Small intestine (tissue), 7 donors: ENCODE data around the gene AURKA. TPM values are rescaled to one million over a fixed set of nuclear protein-coding genes. Genes with fewer than 3 reads are reported as not detected.
"Not testable (repeated sequence)": the region's sequence is repeated elsewhere in the genome, so short reads cannot be mapped to it uniquely, and the experiment has no call there.

ENCODE experiments used
- DNase-seq, 2 donors: peaks; one replicate each; pipeline versions ENCODE4 v3.0.0 to v3.0.0-alpha.2; 2013
- FAIRE-seq: peaks from 2 replicates; lab custom pipeline; 2012; peaks lifted over from hg19 to GRCh38; lab: Jason Lieb, UNC
- H3K27ac ChIP-seq, 3 donors: one replicate each; pipeline ENCODE4 v1.5.1; 2013; ENCODE audit warnings: low read length in 2 of 3, mild to moderate bottlenecking in 2 of 3, control low read depth in 1 of 3, inconsistent platforms in 1 of 3, low read depth in 1 of 3, moderate library complexity in 1 of 3
- H3K27me3 ChIP-seq, 3 donors: one replicate each; pipeline ENCODE4 v1.6.1; 2013; ENCODE audit warnings: low read length in 3 of 3, inconsistent platforms in 1 of 3; ENCODE audit not compliant: control insufficient read depth in 3 of 3, insufficient read depth in 3 of 3
- H3K36me3 ChIP-seq, 3 donors: one replicate each; pipeline ENCODE4 v1.6.1; 2013; ENCODE audit warnings: low read length in 3 of 3, inconsistent platforms in 1 of 3, low read depth in 1 of 3, mild to moderate bottlenecking in 1 of 3, moderate library complexity in 1 of 3; ENCODE audit not compliant: control insufficient read depth in 3 of 3, insufficient read depth in 2 of 3
- H3K4me1 ChIP-seq, 3 donors: one replicate each; pipeline ENCODE4 v1.6.1; 2013; ENCODE audit warnings: low read length in 2 of 3, inconsistent platforms in 1 of 3, low read depth in 1 of 3, mild to moderate bottlenecking in 1 of 3, moderate library complexity in 1 of 3; ENCODE audit not compliant: control insufficient read depth in 3 of 3, insufficient read depth in 2 of 3
- H3K4me3 ChIP-seq, 3 donors: one replicate each; pipeline ENCODE4 v1.5.1; 2013; ENCODE audit warnings: low read length in 3 of 3, control low read depth in 1 of 3, inconsistent platforms in 1 of 3, low read depth in 1 of 3, mild to moderate bottlenecking in 1 of 3, moderate library complexity in 1 of 3
- H3K9me3 ChIP-seq, 2 donors: one replicate each; pipeline ENCODE4 v1.6.1; 2013; ENCODE audit warnings: low read depth in 1 of 2, low read length in 1 of 2; ENCODE audit not compliant: control insufficient read depth in 2 of 2, insufficient read depth in 1 of 2
- WGBS, 3 donors: extraction: QIAGEN DNeasy Blood & Tissue Kit; methylation state at CpG; one replicate each; pipeline ENCODE4 v1.1.7; 2013; 5-methylcytosine and 5-hydroxymethylcytosine counted together
- polyA plus RNA-seq, 4 donors: library from polyadenylated mRNA; stranded (reverse) in 3 of 4; unstranded in 1 of 4; fragments of 200-250 nt in 3 of 4; fragments of 120-200 nt in 1 of 4; gene quantifications; one replicate each; pipeline versions ENCODE4 v1.2.1 to v1.2.3, GENCODE V29; 2013
- donor health status: healthy with polysubstance abuse.
- donor health status: control.
- donor health status: control.
- donor health status: Bipolar disorder and iron deficiency.
- donor health status: healthy.

Gene AURKA
- polyA plus RNA-seq, 4 donors: 4.3 to 26.6 (median 13.6) TPM

DNA sequence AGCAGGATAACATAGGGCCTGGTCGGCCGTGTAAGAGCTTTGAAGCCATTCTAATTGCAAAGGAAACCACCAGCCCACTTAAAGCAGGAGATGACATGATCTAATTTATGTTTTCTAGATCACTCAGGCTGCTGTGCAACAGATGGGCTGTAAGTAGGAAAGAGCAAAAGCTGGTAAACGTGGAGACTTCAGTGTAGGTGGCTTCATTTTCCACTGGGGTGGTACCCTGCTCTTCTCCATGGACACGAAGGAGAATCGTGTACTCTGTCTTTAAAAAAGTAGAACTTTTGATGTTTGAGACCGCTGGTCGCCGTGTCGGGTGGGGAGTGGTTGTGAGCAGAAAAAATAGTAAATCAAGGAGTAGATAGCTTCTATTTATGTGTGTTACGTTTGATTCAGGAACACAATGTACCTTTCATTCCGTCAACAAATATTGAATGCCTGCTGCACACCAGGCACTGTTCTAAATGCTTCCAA, 26.4 kb upstream of the AURKA start:
- H3K4me3 ChIP-seq: no peak overlapping the region
- H3K27me3 ChIP-seq: no peaks in the 10 kb centered on the region
- no peaks in the 10 kb centered on the region for H3K36me3 ChIP-seq
- H3K9me3 ChIP-seq: no peaks in the 10 kb centered on the region
- WGBS, 3 donors: 62 to 86% (median 80%) methylated on average over 11 of the region's 11 CpGs
- FAIRE-seq (no peak), DNase-seq (no peak)
- no peaks in the 10 kb centered on the region for H3K4me1 ChIP-seq
- H3K27ac ChIP-seq: peak overlapping the region in 1 of 3 donors; percentile 74

- no peaks in the 10 kb centered on the region for H3K9me3 ChIP-seq
- H3K4me1 ChIP-seq: no peaks in the 10 kb centered on the region
- H3K27me3 ChIP-seq: no peaks in the 10 kb centered on the region
- DNase-seq: no peak
- 81 to 87% (median 85%) methylated on average over 4 of the region's 4 CpGs for WGBS, 3 donors
- no peak for FAIRE-seq
- no peak overlapping the region for H3K4me3 ChIP-seq
- no peaks in the 10 kb centered on the region for H3K36me3 ChIP-seq
- H3K27ac ChIP-seq: peak overlapping the region in 1 of 3 donors; percentile 74
Measured at GRCh38 chr20:56417911-56418310, 25.9 kb upstream of the AURKA start.

DNA sequence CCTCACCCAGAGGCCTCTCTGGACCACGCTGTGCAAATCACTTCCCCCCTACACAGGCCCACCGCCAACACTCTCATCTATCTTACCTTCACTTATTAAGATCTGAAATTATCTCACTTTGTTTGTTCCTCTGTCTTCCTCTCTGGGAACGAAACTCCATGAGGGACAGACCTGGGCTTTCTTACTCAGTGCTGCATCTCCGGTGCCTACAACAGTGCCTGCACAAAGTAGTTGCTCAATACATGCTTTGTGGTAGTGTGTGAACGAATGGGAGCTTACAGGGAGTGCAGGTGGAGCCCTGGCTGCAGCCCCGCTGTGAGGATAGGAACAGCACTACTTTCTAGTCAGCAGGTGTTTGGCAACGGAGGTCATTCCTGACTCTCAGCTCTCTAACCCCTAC, 25.4 kb upstream of the AURKA start:
- no peak for FAIRE-seq
- Histone ChIP-seq H3K27me3 (no peaks in the 10 kb centered on the region), H3K36me3 (no peaks in the 10 kb centered on the region), H3K4me3 (no peak overlapping the region), H3K27ac (peak overlapping the region in 1 of 3 donors; percentile 74), H3K4me1 (no peaks in the 10 kb centered on the region), H3K9me3 (no peaks in the 10 kb centered on the region)
- WGBS, 3 donors: 88 to 94% (median 91%) methylated on average over 7 of the region's 7 CpGs
- DNase-seq: no peak

DNA sequence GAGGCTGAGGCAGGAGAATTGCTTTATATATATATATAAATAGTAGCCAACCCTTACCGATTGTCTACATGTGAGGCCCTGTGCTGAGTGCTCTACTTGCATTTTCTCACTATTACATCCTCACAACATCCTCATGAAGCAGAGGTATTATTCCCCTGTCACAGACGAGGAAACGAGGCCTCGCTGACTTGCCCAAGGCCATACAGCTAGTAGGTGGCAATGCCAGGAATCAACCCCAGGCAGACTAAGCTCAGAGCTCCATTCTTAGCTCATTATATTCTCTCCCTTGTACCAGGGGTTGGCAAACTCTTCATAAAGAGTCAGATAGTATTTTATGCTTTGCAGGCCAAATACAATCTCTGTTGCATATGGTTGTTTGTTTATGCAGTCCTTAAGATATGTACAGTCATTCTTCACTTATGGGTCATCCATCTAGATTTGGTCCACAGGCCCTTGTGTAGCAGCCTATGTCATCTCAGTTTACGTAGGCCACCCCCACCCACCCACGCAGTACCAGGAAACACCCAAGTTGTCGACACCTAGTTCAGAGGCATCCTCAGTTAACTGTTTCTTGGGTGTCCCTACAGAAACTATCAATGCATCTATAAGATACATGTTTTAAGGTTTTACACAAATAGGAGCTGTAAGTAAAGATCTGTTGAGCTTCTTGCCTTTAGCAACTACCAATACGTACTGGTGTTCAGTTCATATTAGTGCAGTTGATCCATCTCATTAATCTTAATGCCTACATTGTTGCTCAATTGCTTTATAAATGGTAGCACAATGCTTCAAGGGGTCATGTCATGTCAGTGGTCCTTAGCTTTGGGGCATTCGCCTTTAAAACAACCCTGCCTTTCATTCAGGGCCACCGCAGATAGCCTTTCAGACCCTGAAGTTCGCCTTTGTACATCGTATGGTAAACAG, 23.1 kb upstream of the AURKA start:
- H3K4me3 ChIP-seq: no peak overlapping the region
- no peaks in the 10 kb centered on the region for H3K9me3 ChIP-seq
- H3K27me3 ChIP-seq: no peaks in the 10 kb centered on the region
- H3K4me1 ChIP-seq: peaks cover 0 to 3% (median 0%) of the 10 kb centered on the region in 3 donors
- DNase-seq: no peak
- 77 to 90% (median 88%) methylated on average over 12 of the region's 12 CpGs for WGBS, 3 donors
- peak overlapping the region in 1 of 3 donors; percentile 81 for H3K27ac ChIP-seq
- no peaks in the 10 kb centered on the region for H3K36me3 ChIP-seq
- no peak for FAIRE-seq

GRCh38 chr20:56412949-56413348, 20.9 kb upstream of the AURKA start:
- Histone ChIP-seq H3K36me3 (peaks cover 0 to 8% (median 0%) of the 10 kb centered on the region in 3 donors), H3K4me3 (no peak overlapping the region), H3K27me3 (no peaks in the 10 kb centered on the region), H3K4me1 (peaks cover 0 to 3% (median 0%) of the 10 kb centered on the region in 3 donors), H3K9me3 (no peaks in the 10 kb centered on the region), H3K27ac (peak overlapping the region in 1 of 3 donors; percentile 86)
- 85 to 98% (median 94%) methylated on average over 3 of the region's 3 CpGs for WGBS, 3 donors
- FAIRE-seq: no peak
- no peak for DNase-seq

DNA sequence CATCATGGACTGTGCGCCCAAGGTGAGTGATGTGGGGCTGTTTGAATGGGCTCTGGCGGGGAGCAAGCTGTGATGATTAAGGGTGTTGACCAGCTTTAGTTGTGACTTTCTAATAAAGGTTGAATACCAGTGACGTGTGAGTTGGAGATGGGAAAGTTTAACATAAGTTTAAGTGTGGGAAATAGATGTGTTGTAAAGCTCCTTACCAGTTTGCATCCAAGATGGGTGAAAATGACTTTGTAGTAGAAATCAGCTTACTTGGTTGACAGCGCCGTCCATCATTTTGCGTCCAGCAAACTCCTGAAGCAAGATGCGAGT, 20.4 kb upstream of the AURKA start:
- DNase-seq (no peak), FAIRE-seq (no peak)
- Histone ChIP-seq H3K9me3 (no peaks in the 10 kb centered on the region), H3K4me3 (peak overlapping the region in 2 of 3 donors; percentile 7 to 26), H3K27ac (peak overlapping the region; percentile 15 to 86 (median 27)), H3K4me1 (peaks cover 0 to 3% (median 0%) of the 10 kb centered on the region in 3 donors), H3K36me3 (peaks cover 2 to 14% (median 2%) of the 10 kb centered on the region in 3 donors), H3K27me3 (no peaks in the 10 kb centered on the region)
- 78 to 88% (median 84%) methylated on average over 7 of the region's 7 CpGs for whole genome bisulfite sequencing, 3 donors

- peaks cover 0 to 3% (median 0%) of the 10 kb centered on the region in 3 donors for H3K4me1 ChIP-seq
- H3K27me3 ChIP-seq: no peaks in the 10 kb centered on the region
- H3K27ac ChIP-seq: peak within 1 kb of the TSS; percentile 15 to 86 (median 39)
- WGBS, 3 donors: 13 to 15% (median 15%) methylated on average over 10 of the region's 10 CpGs
- H3K4me3 ChIP-seq: peak within 1 kb of the TSS in 2 of 3 donors; percentile 7 to 26
- H3K9me3 ChIP-seq: no peaks in the 10 kb centered on the region
- peaks cover 6 to 16% (median 8%) of the 10 kb centered on the region in 3 donors for H3K36me3 ChIP-seq
- peak; percentile 54 to 67 for DNase-seq
- FAIRE-seq: no peak
Measured at GRCh38 chr20:56411759-56412472, 19.9 kb upstream of the AURKA start, which contains the start of gene CASS4. TSS of gene CASS4 (plus strand) at chr20:56412260. CDS start at chr20:56412459, 199 bp downstream.

- not testable (repeated sequence) for H3K9me3 ChIP-seq, H3K4me3 ChIP-seq, H3K27me3 ChIP-seq, DNase-seq, H3K4me1 ChIP-seq, FAIRE-seq
- WGBS, 3 donors: 91 to 94% (median 93%) methylated on average over 7 of the region's 7 CpGs
- Histone ChIP-seq H3K27ac (peak overlapping the region in 2 of 3 donors; percentile 39 to 86), H3K36me3 (peaks cover 6 to 18% (median 8%) of the 10 kb centered on the region in 3 donors)
Measured at GRCh38 chr20:56411287-56411686, 19.3 kb upstream of the AURKA start.
